Measurements from ENCODE around the gene PRC1.

PRC1 gene

GRCh38 chr15:90966262-90966661, 28.1 kb downstream of the PRC1 start:
- H3K4me3 ChIP-seq (ENCODE audit: low read length), result no peak overlapping the region
- DNase-seq (ENCODE audit: low read depth), result no peak
- TF ChIP-seq CTCF (IDR thresholded peaks at IDR 0.05; ENCODE audit: insufficient read depth, low read depth, low read length, missing control alignments), result no peak

GRCh38 chr15:90962021-90962420, 32.3 kb downstream of the PRC1 start:
- no peak for TF ChIP-seq CTCF (IDR thresholded peaks at IDR 0.05; ENCODE audit: insufficient read depth, low read depth, low read length, missing control alignments)
- H3K4me3 ChIP-seq (ENCODE audit: low read length), result no peak overlapping the region
- no peak for DNase-seq (ENCODE audit: low read depth)

GRCh38 chr15:90960298-90961091, 33.8 kb downstream of the PRC1 start:
- no peak for DNase-seq (ENCODE audit: low read depth)
- H3K4me3 ChIP-seq (ENCODE audit: low read length), result no peak overlapping the region
- no peak for TF ChIP-seq CTCF (IDR thresholded peaks at IDR 0.05; ENCODE audit: insufficient read depth, low read depth, low read length, missing control alignments)

- no peak overlapping the region for H3K4me3 ChIP-seq (ENCODE audit: low read length)
- DNase-seq (ENCODE audit: low read depth), result no peak
- no peak for TF ChIP-seq CTCF (IDR thresholded peaks at IDR 0.05; ENCODE audit: insufficient read depth, low read depth, low read length, missing control alignments)
Measured at GRCh38 chr15:90959894-90960293, 34.4 kb downstream of the PRC1 start.

- TF ChIP-seq CTCF (IDR thresholded peaks at IDR 0.05; ENCODE audit: insufficient read depth, low read depth, low read length, missing control alignments), result no peak
- DNase-seq (ENCODE audit: low read depth), result no peak
- no peak overlapping the region for H3K4me3 ChIP-seq (ENCODE audit: low read length)
Measured at GRCh38 chr15:90959028-90959595, 35.2 kb downstream of the PRC1 start.

- DNase-seq (ENCODE audit: low read depth), result no peak
- TF ChIP-seq CTCF (IDR thresholded peaks at IDR 0.05; ENCODE audit: insufficient read depth, low read depth, low read length, missing control alignments), result no peak
- peak overlapping the region; percentile 90 for H3K4me3 ChIP-seq (ENCODE audit: low read length)
Measured at GRCh38 chr15:90957791-90958190, 36.5 kb downstream of the PRC1 start.

Data from epithelial cell of esophagus (primary cell).